H9 (cell line): ENCODE results near the gene EVI5L. TPM values are rescaled to one million over a fixed set of nuclear protein-coding genes. Genes with fewer than 3 reads are reported as not detected.

Experiments used
- DNase-seq: peaks from one replicate; pipeline ENCODE4 v3.0.0-alpha.2; 2017
- H2AFZ ChIP-seq: one replicate; pipeline ENCODE4 v1.6.1; 2013; ENCODE audit warnings: mild to moderate bottlenecking, low read length, control low read depth, moderate library complexity
- H2AK5ac ChIP-seq: 2 replicates; pipeline ENCODE4 v1.6.1; 2013; ENCODE audit warnings: low read length, control low read depth, mixed read lengths; ENCODE audit not compliant: insufficient read length
- H2BK120ac ChIP-seq: one replicate; pipeline ENCODE4 v1.6.1; 2013; ENCODE audit warnings: low read depth, mild to moderate bottlenecking, low read length, control low read depth, inconsistent platforms; ENCODE audit not compliant: poor library complexity, severe bottlenecking
- H2BK12ac ChIP-seq: 2 replicates; pipeline ENCODE4 v1.6.1; 2013; ENCODE audit warnings: low read length, control low read depth, mixed read lengths, low read depth; ENCODE audit not compliant: insufficient read length
- H2BK15ac ChIP-seq: 2 replicates; pipeline ENCODE4 v1.6.1; 2013; ENCODE audit warnings: low read depth, low read length, control low read depth
- H2BK20ac ChIP-seq: one replicate; pipeline ENCODE4 v1.6.1; 2013; ENCODE audit warnings: low read depth, mild to moderate bottlenecking, low read length, control low read depth, inconsistent platforms; ENCODE audit not compliant: poor library complexity, severe bottlenecking
- H2BK5ac ChIP-seq: 2 replicates; pipeline ENCODE4 v1.6.1; 2013; ENCODE audit warnings: low read length, control low read depth, mixed read lengths; ENCODE audit not compliant: insufficient read length
- H3K14ac ChIP-seq: 2 replicates; pipeline ENCODE4 v1.6.1; 2013; ENCODE audit warnings: low read length, control low read depth; ENCODE audit not compliant: insufficient read depth
- H3K18ac ChIP-seq: 2 replicates; pipeline ENCODE4 v1.6.1; 2013; ENCODE audit warnings: low read depth, mild to moderate bottlenecking, mixed read lengths, low read length, control low read depth; ENCODE audit not compliant: insufficient read length
- H3K23ac ChIP-seq: 2 replicates; pipeline ENCODE4 v1.6.1; 2013; ENCODE audit warnings: low read length, control low read depth, mixed read lengths, low read depth; ENCODE audit not compliant: insufficient read length
- H3K23me2 ChIP-seq: 2 replicates; pipeline ENCODE4 v1.6.1; 2013; ENCODE audit warnings: low read depth, mild to moderate bottlenecking, mixed read lengths, low read length, control low read depth; ENCODE audit not compliant: insufficient read length, poor library complexity, severe bottlenecking
- H3K27ac ChIP-seq: 2 replicates; pipeline ENCODE4 v1.5.1; 2013; ENCODE audit warnings: low read length, control low read depth, mixed read lengths, low read depth; ENCODE audit not compliant: insufficient read length
- H3K27me3 ChIP-seq: 2 replicates; pipeline ENCODE4 v1.6.1; 2013; ENCODE audit warnings: low read length, control low read depth, inconsistent platforms; ENCODE audit not compliant: insufficient read depth
- H3K4ac ChIP-seq: 2 replicates; pipeline ENCODE4 v1.6.1; 2013; ENCODE audit warnings: low read depth, mild to moderate bottlenecking, control low read depth, inconsistent platforms, low read length, moderate library complexity
- H3K4me1 ChIP-seq: 2 replicates; pipeline ENCODE4 v1.6.1; 2013; ENCODE audit warnings: low read length, control low read depth, inconsistent platforms; ENCODE audit not compliant: insufficient read depth
- H3K4me2 ChIP-seq: 2 replicates; pipeline ENCODE4 v1.6.1; 2013; ENCODE audit warnings: low read length, control low read depth, mixed read lengths; ENCODE audit not compliant: insufficient read length, insufficient read depth
- H3K56ac ChIP-seq: 2 replicates; pipeline ENCODE4 v1.6.1; 2013; ENCODE audit warnings: low read depth, mild to moderate bottlenecking, mixed read lengths, low read length, control low read depth; ENCODE audit not compliant: insufficient read length
- H3K79me1 ChIP-seq: 2 replicates; pipeline ENCODE4 v1.6.1; 2013; ENCODE audit warnings: low read depth, mild to moderate bottlenecking, moderate library complexity, low read length, control low read depth, inconsistent platforms; ENCODE audit not compliant: insufficient read depth, poor library complexity, severe bottlenecking
- H3K79me2 ChIP-seq: 2 replicates; pipeline ENCODE4 v1.6.1; 2013; ENCODE audit warnings: low read length, control low read depth, inconsistent platforms; ENCODE audit not compliant: insufficient read depth
- H3K9ac ChIP-seq: 2 replicates; pipeline ENCODE4 v1.6.1; 2013; ENCODE audit warnings: low read length, control low read depth, mixed read lengths; ENCODE audit not compliant: insufficient read length; ENCODE audit errors: extremely low read depth
- H3K9me3 ChIP-seq: one replicate; pipeline ENCODE4 v1.6.1; 2013; ENCODE audit warnings: low read depth, low read length, inconsistent platforms; ENCODE audit not compliant: control insufficient read depth
- H3T11ph ChIP-seq: one replicate; pipeline ENCODE4 v1.6.1; 2013; ENCODE audit warnings: mild to moderate bottlenecking, low read length, control low read depth, inconsistent platforms
- H4K20me1 ChIP-seq: one replicate; pipeline ENCODE4 v1.6.1; 2013; ENCODE audit not compliant: control insufficient read depth, insufficient read length, insufficient read depth
- H4K5ac ChIP-seq: 2 replicates; pipeline ENCODE4 v1.6.1; 2013; ENCODE audit warnings: low read depth, mild to moderate bottlenecking, mixed read lengths, low read length, control low read depth; ENCODE audit not compliant: insufficient read length
- H4K8ac ChIP-seq: replicated peaks from 2 replicates; pipeline ENCODE4 v1.6.1; 2013; ENCODE audit warnings: low read length, control low read depth, mixed read lengths, low read depth; ENCODE audit not compliant: insufficient read length
- H4K91ac ChIP-seq: 2 replicates; pipeline ENCODE4 v1.6.1; 2013; ENCODE audit warnings: low read depth, mild to moderate bottlenecking, moderate library complexity, mixed read lengths, low read length, control low read depth; ENCODE audit not compliant: insufficient read length
- H3K27ac Mint-ChIP-seq, 3 experiments: 2 replicates in 2 of 3; 3 replicates in 1 of 3; pipeline ENCODE4 v1.8.0; 2020 to 2021; ENCODE audit warnings: mixed read lengths in 3 of 3, mild to moderate bottlenecking in 1 of 3, moderate library complexity in 1 of 3
- H3K27me3 Mint-ChIP-seq: 2 replicates; pipeline ENCODE4 v1.8.0; 2021; ENCODE audit warnings: low read depth, mild to moderate bottlenecking, moderate library complexity, mixed read lengths
- H3K36me3 Mint-ChIP-seq, 3 experiments: 2 replicates in 2 of 3; 3 replicates in 1 of 3; pipeline ENCODE4 v1.8.0; 2020 to 2021; ENCODE audit warnings: low read depth in 3 of 3, mixed read lengths in 3 of 3; ENCODE audit not compliant: insufficient read depth in 1 of 3
- H3K4me1 Mint-ChIP-seq, 2 experiments: 2 replicates each; pipeline ENCODE4 v1.8.0; 2020; ENCODE audit warnings: mixed read lengths in 2 of 2
- H3K4me3 Mint-ChIP-seq, 2 experiments: 2 replicates in 1 of 2; 3 replicates in 1 of 2; pipeline ENCODE4 v1.8.0; 2020 to 2021; ENCODE audit warnings: mild to moderate bottlenecking in 2 of 2, mixed read lengths in 2 of 2, moderate library complexity in 1 of 2
- H3K9me3 Mint-ChIP-seq, 2 experiments: 2 replicates in 1 of 2; 3 replicates in 1 of 2; pipeline ENCODE4 v1.8.0; 2020; ENCODE audit warnings: mild to moderate bottlenecking in 2 of 2, mixed read lengths in 2 of 2, moderate library complexity in 1 of 2
- WGBS: extraction: QIAGEN DNeasy Blood & Tissue Kit; methylation state at CpG from one replicate; pipeline ENCODE4 v1.1.7; 2013; ENCODE audit warnings: missing lambda C conversion rate, low lambda C conversion rate, mixed read lengths; ENCODE audit not compliant: insufficient read length; ENCODE audit errors: extremely low coverage; 5-methylcytosine and 5-hydroxymethylcytosine counted together
- total RNA-seq: library from RNA; stranded (reverse); gene quantifications from 2 replicates; pipeline ENCODE4 v1.2.1, GENCODE V29; 2021
- TF ChIP-seq, protein P1 (sequence below): fragments of 200-600 bp; sonication (generic); conservative IDR thresholded peaks from 3 replicates; pipeline ENCODE4 v1.8.0; 2021; ENCODE audit warnings: antibody characterized with exemption, mild to moderate bottlenecking

EVI5L gene
- total RNA-seq, 1 experiment from 2014 or later, result 7.1 TPM

DNA sequence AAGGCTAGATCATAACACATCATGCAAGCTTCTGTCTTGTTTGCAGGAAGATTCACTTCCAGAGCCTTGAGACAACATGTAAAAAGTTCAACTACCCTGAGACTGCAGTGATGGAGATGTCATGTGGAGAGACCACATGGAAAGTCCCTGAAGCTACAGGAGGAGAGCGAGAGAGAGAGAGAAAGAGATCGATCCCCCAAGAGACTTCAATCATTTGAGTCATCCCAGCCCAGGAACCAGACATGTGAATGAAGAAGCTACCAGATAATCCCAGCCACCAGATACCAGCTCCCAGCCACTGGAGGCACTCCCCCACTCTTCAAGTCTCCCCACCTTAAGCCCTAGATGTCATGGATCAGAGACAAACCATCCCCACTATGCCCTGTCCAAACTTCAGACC is 10.7 kb upstream of the EVI5L start:
- Mint-ChIP-seq H3K27me3 (peaks cover 67% of the 10 kb centered on the region), H3K27ac (no peak overlapping the region), H3K9me3 (peaks cover 3 to 20% of the 10 kb centered on the region in 2 experiments; a peak in 4 of 5 replicates), H3K36me3 (no peaks in the 10 kb centered on the region), H3K4me3 (no peak overlapping the region), H3K4me1 (peaks cover 0 to 2% of the 10 kb centered on the region in 2 experiments; a peak in 1 of 4 replicates)
- Histone ChIP-seq H3K79me1 (no peaks in the 10 kb centered on the region), H2AK5ac (no peak overlapping the region), H3K9me3 (peaks cover 7% of the 10 kb centered on the region), H3K56ac (no peak overlapping the region), H4K20me1 (no peaks in the 10 kb centered on the region), H3T11ph (no peak overlapping the region), H2BK20ac (no peak overlapping the region), H4K8ac (no peak overlapping the region), H2BK15ac (no peak overlapping the region), H3K9ac (no peak overlapping the region), H4K91ac (no peak overlapping the region), H2BK120ac (no peak overlapping the region), H3K27ac (no peak overlapping the region), H2AFZ (no peak overlapping the region), H2BK12ac (no peak overlapping the region), H4K5ac (no peak overlapping the region), H3K23me2 (no peaks in the 10 kb centered on the region), H3K14ac (no peak overlapping the region), H3K4ac (no peak overlapping the region), H3K4me1 (no peaks in the 10 kb centered on the region), H3K79me2 (no peaks in the 10 kb centered on the region), H3K4me2 (no peak overlapping the region), H3K18ac (no peak overlapping the region), H2BK5ac (no peak overlapping the region), H3K27me3 (no peaks in the 10 kb centered on the region; the same call in 1 of the 2 replicates), H3K23ac (no peak overlapping the region)
- no CpG with 5 or more reads among the region's 2 CpGs for WGBS
- TF ChIP-seq, protein P1, sequence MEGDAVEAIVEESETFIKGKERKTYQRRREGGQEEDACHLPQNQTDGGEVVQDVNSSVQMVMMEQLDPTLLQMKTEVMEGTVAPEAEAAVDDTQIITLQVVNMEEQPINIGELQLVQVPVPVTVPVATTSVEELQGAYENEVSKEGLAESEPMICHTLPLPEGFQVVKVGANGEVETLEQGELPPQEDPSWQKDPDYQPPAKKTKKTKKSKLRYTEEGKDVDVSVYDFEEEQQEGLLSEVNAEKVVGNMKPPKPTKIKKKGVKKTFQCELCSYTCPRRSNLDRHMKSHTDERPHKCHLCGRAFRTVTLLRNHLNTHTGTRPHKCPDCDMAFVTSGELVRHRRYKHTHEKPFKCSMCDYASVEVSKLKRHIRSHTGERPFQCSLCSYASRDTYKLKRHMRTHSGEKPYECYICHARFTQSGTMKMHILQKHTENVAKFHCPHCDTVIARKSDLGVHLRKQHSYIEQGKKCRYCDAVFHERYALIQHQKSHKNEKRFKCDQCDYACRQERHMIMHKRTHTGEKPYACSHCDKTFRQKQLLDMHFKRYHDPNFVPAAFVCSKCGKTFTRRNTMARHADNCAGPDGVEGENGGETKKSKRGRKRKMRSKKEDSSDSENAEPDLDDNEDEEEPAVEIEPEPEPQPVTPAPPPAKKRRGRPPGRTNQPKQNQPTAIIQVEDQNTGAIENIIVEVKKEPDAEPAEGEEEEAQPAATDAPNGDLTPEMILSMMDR, result no peak
- DNase-seq, result no peak
